Neutrophil (primary cell): Measurements from ENCODE around the gene GPRIN3.

Experiments
- H3K27ac ChIP-seq: fragments of 200-600 bp; sonication (generic); 2 replicates; pipeline ENCODE4 v1.5.1; 2016; ENCODE audit warnings: mild to moderate bottlenecking, moderate library complexity
- H3K27me3 ChIP-seq: fragments of 200-600 bp; sonication (generic); 2 replicates; pipeline ENCODE4 v1.6.0; 2016; ENCODE audit warnings: mild to moderate bottlenecking
- H3K36me3 ChIP-seq: fragments of 200-600 bp; sonication (generic); 2 replicates; pipeline ENCODE4 v1.5.1; 2017
- H3K4me1 ChIP-seq, 2 experiments: fragments of 200-600 bp in 1 of 2; sonication (generic) in 1 of 2; 1 replicate in 1 of 2; 2 replicates in 1 of 2; pipeline versions ENCODE4 v1.5.1 to v1.6.1; 2013 to 2016; ENCODE audit warnings: low read depth in 1 of 2, low read length in 1 of 2, mild to moderate bottlenecking in 1 of 2, moderate library complexity in 1 of 2; ENCODE audit not compliant: control insufficient read depth in 1 of 2, insufficient read depth in 1 of 2
- H3K4me3 ChIP-seq, 2 experiments: fragments of 200-600 bp in 1 of 2; sonication (generic) in 1 of 2; 1 replicate in 1 of 2; 2 replicates in 1 of 2; pipeline ENCODE4 v1.5.1; 2013 to 2016; ENCODE audit warnings: low read depth in 1 of 2, low read length in 1 of 2, mild to moderate bottlenecking in 1 of 2, moderate library complexity in 1 of 2
- H3K9me3 ChIP-seq: fragments of 200-600 bp; sonication (generic); 2 replicates; pipeline ENCODE4 v1.5.1; 2016
- CTCF ChIP-seq: fragments of 200-600 bp; sonication (generic); IDR thresholded peaks from 2 replicates; pipeline ENCODE4 v1.5.1; 2016; ENCODE audit warnings: antibody characterized with exemption

The GPRIN3 gene

GRCh38 chr4:89196745-89197144 is 110.9 kb downstream of the GPRIN3 start:
- Histone ChIP-seq H3K9me3 (no peaks in the 10 kb centered on the region), H3K4me1 (no peaks in the 10 kb centered on the region), H3K4me3 (no peak overlapping the region), H3K36me3 (no peaks in the 10 kb centered on the region), H3K27ac (no peak overlapping the region), H3K27me3 (peaks cover 5% of the 10 kb centered on the region)
- TF ChIP-seq CTCF = no peak

- no peaks in the 10 kb centered on the region for H3K4me1 ChIP-seq
- no peak for TF ChIP-seq CTCF
- no peak overlapping the region for H3K27ac ChIP-seq
- H3K4me3 ChIP-seq = no peak overlapping the region
- H3K36me3 ChIP-seq = no peaks in the 10 kb centered on the region
- no peaks in the 10 kb centered on the region for H3K9me3 ChIP-seq
- H3K27me3 ChIP-seq = peaks cover 5% of the 10 kb centered on the region
Observed at GRCh38 chr4:89196056-89196674, 111.4 kb downstream of the GPRIN3 start.

- no peaks in the 10 kb centered on the region for H3K4me1 ChIP-seq
- no peaks in the 10 kb centered on the region for H3K36me3 ChIP-seq
- H3K27ac ChIP-seq = no peak overlapping the region
- H3K27me3 ChIP-seq = peaks cover 5% of the 10 kb centered on the region
- H3K9me3 ChIP-seq = no peaks in the 10 kb centered on the region
- no peak overlapping the region for H3K4me3 ChIP-seq
- TF ChIP-seq CTCF = no peak
Observed at GRCh38 chr4:89193843-89194242, 113.8 kb downstream of the GPRIN3 start.
